ENCODE results near the gene ZC3H8.

DNA sequence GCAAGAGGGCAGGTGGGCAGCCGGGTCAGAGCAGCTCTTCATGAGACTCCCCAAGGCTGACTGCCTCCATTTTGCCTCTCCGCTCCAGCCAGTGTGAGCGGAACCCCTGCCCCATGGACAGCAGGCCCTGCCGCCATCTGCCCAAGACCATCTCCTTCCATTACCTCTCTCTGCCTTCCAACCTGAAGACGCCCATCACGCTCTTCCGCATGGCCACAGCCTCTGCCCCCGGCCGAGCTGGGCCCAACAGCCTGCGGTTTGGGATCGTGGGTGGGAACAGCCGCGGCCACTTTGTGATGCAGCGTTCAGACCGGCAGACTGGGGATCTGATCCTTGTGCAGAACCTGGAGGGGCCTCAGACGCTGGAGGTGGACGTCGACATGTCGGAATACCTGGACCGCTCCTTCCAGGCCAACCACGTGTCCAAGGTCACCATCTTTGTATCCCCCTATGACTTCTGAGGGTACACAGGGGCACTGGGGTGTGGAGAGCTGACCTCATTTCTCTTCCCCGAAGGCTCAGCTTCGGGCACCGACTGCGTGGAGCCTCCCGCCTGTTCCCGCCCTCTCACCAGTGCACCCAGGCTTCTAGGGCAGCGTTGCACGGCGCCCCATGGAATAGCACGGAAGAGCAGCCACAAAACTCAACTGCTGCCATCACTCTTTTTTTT lies 67.7 kb downstream of the ZC3H8 start:
- TF ChIP-seq, protein P1, sequence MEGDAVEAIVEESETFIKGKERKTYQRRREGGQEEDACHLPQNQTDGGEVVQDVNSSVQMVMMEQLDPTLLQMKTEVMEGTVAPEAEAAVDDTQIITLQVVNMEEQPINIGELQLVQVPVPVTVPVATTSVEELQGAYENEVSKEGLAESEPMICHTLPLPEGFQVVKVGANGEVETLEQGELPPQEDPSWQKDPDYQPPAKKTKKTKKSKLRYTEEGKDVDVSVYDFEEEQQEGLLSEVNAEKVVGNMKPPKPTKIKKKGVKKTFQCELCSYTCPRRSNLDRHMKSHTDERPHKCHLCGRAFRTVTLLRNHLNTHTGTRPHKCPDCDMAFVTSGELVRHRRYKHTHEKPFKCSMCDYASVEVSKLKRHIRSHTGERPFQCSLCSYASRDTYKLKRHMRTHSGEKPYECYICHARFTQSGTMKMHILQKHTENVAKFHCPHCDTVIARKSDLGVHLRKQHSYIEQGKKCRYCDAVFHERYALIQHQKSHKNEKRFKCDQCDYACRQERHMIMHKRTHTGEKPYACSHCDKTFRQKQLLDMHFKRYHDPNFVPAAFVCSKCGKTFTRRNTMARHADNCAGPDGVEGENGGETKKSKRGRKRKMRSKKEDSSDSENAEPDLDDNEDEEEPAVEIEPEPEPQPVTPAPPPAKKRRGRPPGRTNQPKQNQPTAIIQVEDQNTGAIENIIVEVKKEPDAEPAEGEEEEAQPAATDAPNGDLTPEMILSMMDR (conservative IDR thresholded peaks at IDR 0.05; ENCODE audit: low read depth, low read length): no peak
- no peak for TF ChIP-seq EZH2phosphoT487 (IDR thresholded peaks at IDR 0.05; ENCODE audit: borderline replicate concordance, low read length)
- TF ChIP-seq EZH2 (IDR thresholded peaks at IDR 0.05; ENCODE audit: low read length, unreplicated experiment): no peak
